Peyer's patch (tissue), 4 donors: ENCODE results near the gene PROZ. TPM values are rescaled to one million over a fixed set of nuclear protein-coding genes. Genes with fewer than 3 reads are reported as not detected.

Experiments used
- DNase-seq, 3 donors: peaks; one replicate each; pipeline ENCODE4 v3.0.0-alpha.2; 2017 to 2019
- H3K27ac ChIP-seq, 4 donors: fragments of 200-600 bp; sonication (generic); one replicate each; pipeline ENCODE4 v1.5.1; 2016 to 2019
- H3K27me3 ChIP-seq, 2 donors: fragments of 200-600 bp; sonication (generic); one replicate each; pipeline ENCODE4 v1.5.1; 2019
- H3K36me3 ChIP-seq, 3 donors: fragments of 200-600 bp; sonication (generic); one replicate each; pipeline ENCODE4 v1.5.1; 2016 to 2019
- H3K4me1 ChIP-seq, 4 donors: fragments of 200-600 bp; sonication (generic); one replicate each; pipeline ENCODE4 v1.5.1; 2016 to 2019
- H3K4me3 ChIP-seq, 4 donors: fragments of 200-600 bp; sonication (generic); 1 replicate in 3 of 4; 2 replicates in 1 of 4; pipeline ENCODE4 v1.5.1; 2016 to 2019; ENCODE audit warnings: mild to moderate bottlenecking in 1 of 4
- H3K9me3 ChIP-seq, 4 donors: fragments of 200-600 bp; sonication (generic); one replicate each; pipeline ENCODE4 v1.5.1; 2016 to 2019; ENCODE audit warnings: mild to moderate bottlenecking in 1 of 4
- CTCF ChIP-seq, 6 experiments: fragments of 450-650 bp in 4 of 6; fragments of 200-600 bp in 2 of 6; sonication (generic) in 1 of 6; IDR thresholded peaks; one replicate each; pipeline ENCODE4 v1.5.1; 2017 to 2019; ENCODE audit warnings: antibody characterized with exemption in 6 of 6, mild to moderate bottlenecking in 3 of 6, moderate library complexity in 1 of 6
- POLR2A ChIP-seq, 2 donors: fragments of 450-650 bp; IDR thresholded peaks; one replicate each; pipeline ENCODE4 v1.5.1; 2017; ENCODE audit warnings: antibody characterized with exemption in 2 of 2, mild to moderate bottlenecking in 2 of 2, moderate library complexity in 2 of 2
- total RNA-seq, 4 donors: library from RNA; depleted of rRNA; stranded (reverse); fragments of >200 nt; gene quantifications; one replicate each; pipeline ENCODE4 v1.1.0, GENCODE V29; 2016

PROZ gene
- total RNA-seq, 4 donors from 2014 or later = 0.53 TPM; not detected in 3

DNA sequence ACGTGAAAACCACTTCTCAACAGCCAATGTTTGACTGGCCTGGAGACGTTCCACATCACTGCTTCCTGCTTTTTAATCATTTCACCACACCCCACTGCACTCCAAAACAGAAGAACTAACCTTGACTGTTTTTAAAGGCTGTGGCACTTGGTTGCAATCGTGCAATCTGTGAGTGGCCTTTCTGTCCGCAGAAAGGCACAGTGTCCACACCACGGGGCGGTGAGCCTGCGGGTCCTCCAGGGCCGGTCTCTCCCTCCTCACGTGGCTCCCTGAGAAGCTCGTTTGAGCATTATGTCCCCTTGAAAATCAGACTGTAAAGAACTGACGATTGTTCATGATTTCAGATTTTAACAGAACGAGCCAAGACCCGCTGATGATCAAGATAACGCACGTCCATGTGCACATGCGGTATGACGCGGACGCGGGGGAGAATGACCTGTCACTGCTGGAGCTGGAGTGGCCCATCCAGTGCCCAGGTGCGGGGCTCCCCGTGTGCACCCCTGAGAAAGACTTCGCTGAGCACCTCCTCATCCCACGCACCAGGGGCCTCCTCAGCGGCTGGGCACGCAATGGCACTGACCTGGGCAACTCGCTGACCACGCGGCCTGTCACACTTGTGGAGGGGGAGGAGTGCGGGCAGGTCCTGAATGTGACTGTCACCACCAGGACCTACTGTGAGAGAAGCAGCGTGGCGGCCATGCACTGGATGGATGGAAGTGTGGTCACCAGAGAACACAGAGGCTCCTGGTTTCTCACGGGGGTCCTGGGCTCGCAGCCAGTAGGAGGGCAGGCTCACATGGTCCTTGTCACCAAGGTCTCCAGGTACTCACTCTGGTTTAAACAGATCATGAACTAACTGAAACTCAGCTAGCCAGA is 13.0 kb downstream of the PROZ start:
- Histone ChIP-seq H3K27ac (no peak overlapping the region), H3K9me3 (no peaks in the 10 kb centered on the region), H3K27me3 (no peaks in the 10 kb centered on the region), H3K4me3 (no peak overlapping the region), H3K36me3 (peaks cover 0 to 33% (median 0%) of the 10 kb centered on the region in 3 donors), H3K4me1 (no peaks in the 10 kb centered on the region)
- TF ChIP-seq CTCF (IDR thresholded peaks at IDR 0.05) (no peak), POLR2A (IDR thresholded peaks at IDR 0.05) (no peak)
- no peak for DNase-seq

- H3K36me3 ChIP-seq = peaks cover 0 to 43% (median 0%) of the 10 kb centered on the region in 3 donors
- no peak for TF ChIP-seq POLR2A (IDR thresholded peaks at IDR 0.05)
- TF ChIP-seq CTCF (IDR thresholded peaks at IDR 0.05) = no peak
Measured at GRCh38 chr13:113172419-113172926, 14.0 kb downstream of the PROZ start.

DNA sequence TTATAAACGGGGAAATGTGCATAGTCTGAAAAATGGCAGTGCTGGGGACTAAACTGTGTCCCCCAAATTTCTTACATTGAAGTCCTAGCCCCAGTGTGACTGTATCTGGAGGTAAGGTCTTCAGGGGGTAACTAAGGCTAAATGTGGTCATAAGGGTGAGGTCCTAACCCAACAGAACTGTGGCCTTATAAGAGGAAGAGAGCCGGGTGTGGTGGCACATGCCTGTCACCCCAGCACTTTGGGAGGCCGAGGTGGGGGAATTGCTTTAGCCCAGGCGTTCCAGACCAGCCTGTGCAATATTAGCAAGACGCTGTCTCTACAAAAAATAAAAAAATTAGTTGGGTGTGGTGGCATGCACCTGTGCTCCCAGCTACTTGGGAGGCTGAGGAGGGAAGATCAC is 17.8 kb downstream of the PROZ start:
- H3K4me1 ChIP-seq = no peaks in the 10 kb centered on the region
- H3K27ac ChIP-seq = no peak overlapping the region
- peaks cover 0 to 78% (median 0%) of the 10 kb centered on the region in 3 donors for H3K36me3 ChIP-seq
- TF ChIP-seq POLR2A (IDR thresholded peaks at IDR 0.05) (no peak), CTCF (IDR thresholded peaks at IDR 0.05) (no peak)
- H3K27me3 ChIP-seq = no peaks in the 10 kb centered on the region
- no peaks in the 10 kb centered on the region for H3K9me3 ChIP-seq
- no peak for DNase-seq
- H3K4me3 ChIP-seq = no peak overlapping the region

More at GRCh38 chr13:113172419-113172926, 14.0 kb downstream of the PROZ start:
- H3K4me1 ChIP-seq = no peaks in the 10 kb centered on the region
- H3K27me3 ChIP-seq = no peaks in the 10 kb centered on the region
- DNase-seq = no peak
- no peaks in the 10 kb centered on the region for H3K9me3 ChIP-seq
- no peak overlapping the region for H3K27ac ChIP-seq
- no peak overlapping the region for H3K4me3 ChIP-seq

DNA sequence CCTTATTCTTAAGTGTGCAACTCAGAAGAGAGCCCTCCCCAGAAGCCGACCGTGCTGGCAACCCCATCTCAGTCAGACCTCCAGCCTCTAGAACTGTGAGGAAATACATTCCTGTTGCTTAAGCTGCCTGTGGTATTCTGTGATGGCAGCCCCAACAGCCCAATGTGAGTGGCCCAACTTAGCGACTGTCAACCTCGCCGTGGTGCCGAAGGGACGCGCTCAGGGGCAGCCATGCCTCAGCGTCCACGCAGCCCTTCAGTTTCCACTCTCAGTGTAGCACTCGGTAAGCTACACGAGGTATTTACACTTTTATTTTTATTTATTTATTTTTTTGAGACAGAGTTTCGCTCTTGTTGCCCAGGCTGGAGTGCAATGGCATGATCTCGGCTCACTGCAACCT is 18.4 kb downstream of the PROZ start:
- no peak overlapping the region for H3K27ac ChIP-seq
- no peaks in the 10 kb centered on the region for H3K27me3 ChIP-seq
- no peak overlapping the region for H3K4me3 ChIP-seq
- peaks cover 0 to 76% (median 0%) of the 10 kb centered on the region in 3 donors for H3K36me3 ChIP-seq
- no peak for DNase-seq
- no peak for TF ChIP-seq CTCF (IDR thresholded peaks at IDR 0.05)
- H3K4me1 ChIP-seq = no peaks in the 10 kb centered on the region
- H3K9me3 ChIP-seq = no peaks in the 10 kb centered on the region

DNA sequence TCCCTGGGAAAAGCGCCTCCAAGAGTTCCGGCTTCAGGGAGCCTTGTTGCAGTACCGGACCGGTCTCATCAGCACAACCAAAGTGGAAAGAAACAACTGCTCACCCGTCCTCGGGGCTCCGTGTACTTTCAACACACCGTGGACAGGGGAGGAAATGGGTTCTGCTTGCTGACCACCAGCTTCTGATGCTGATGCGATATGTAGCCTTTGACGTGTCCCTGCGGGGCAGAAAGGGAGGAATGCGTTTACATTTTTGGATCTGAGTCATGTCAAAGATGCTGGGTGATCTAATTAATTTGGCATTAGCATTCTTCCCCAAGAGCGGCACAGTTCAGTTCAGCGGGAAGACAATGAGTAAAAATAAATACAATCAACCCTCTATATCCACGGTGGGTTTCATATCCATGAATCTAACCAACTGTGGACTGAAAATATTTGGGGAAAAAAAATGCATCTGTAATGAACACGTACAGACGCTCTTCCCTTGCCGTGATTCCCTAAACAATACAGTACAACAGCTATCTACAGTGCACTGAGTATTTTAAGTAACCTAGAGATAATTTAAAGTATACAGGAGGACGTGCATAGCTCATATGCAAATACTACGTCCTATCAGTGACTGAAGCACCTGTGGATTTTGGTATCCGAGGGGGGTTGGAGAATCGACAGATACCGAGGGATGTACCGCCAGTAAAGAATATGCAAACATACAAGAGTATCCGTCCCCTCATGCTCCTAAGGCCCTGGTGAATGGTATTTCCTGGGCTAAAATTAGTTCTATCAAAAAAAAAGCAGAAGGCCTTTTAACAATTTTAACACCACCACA is 19.8 kb downstream of the PROZ start:
- no peak for DNase-seq
- no peak overlapping the region for H3K27ac ChIP-seq
- no peaks in the 10 kb centered on the region for H3K9me3 ChIP-seq
- peaks cover 0 to 86% (median 0%) of the 10 kb centered on the region in 3 donors for H3K36me3 ChIP-seq
- H3K4me3 ChIP-seq = no peak overlapping the region
- no peak for TF ChIP-seq POLR2A (IDR thresholded peaks at IDR 0.05)
- no peak for TF ChIP-seq CTCF (IDR thresholded peaks at IDR 0.05)
- no peaks in the 10 kb centered on the region for H3K4me1 ChIP-seq
- no peaks in the 10 kb centered on the region for H3K27me3 ChIP-seq
